Stimulated activated CD8-positive, alpha-beta memory T cell treated with anti-CD3 and anti-CD28 coated beads, Interleukin-15, amount 100 ng/mL, for 1 hour (primary cell): ENCODE results near the gene ITGB2.
A peak's percentile ranks its signal among the peaks of the same experiment; 100 is the strongest.

Experiments used
- DNase-seq: peaks from one replicate; pipeline ENCODE4 v3.0.0-alpha.2; 2020; ENCODE audit warnings: low read depth

Gene ITGB2

DNA sequence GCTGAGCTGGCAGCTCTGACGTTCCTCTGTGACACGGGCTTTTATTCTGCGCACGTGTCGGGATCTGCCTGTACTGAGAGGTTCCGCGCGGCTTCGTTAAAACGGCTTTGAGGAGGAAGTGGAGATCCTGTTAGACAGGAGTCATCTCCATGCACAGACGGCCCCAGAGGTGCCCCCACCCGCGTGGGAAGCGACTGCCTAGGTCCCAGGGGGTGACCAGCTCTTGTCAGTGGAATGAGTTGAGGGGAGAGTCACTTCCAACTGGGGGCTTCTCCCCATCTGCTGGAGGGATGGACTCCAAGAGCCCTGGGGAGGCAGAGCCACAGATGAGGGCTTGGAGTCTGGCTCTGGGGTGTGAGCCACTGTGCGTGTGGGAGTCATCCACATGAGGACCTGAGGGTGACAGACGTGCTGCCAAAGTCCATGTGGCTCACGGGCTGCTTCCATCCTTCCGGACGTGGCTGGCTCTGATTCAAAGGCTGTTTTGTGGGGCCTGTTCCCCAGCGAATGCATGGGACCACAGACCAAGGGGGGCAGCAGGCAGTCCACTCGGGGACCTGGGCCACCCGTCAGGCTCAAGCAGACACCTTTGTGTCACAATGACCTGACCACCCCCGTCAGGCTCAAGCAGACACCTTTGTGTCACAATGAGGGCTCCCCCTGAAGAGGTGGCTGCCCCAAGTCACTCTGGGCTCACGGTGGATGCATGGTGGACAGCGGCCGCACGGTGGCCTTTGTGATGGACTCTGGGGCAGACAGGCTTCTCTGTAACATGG, 74.0 kb downstream of the ITGB2 start:
- DNase-seq: no peak

DNA sequence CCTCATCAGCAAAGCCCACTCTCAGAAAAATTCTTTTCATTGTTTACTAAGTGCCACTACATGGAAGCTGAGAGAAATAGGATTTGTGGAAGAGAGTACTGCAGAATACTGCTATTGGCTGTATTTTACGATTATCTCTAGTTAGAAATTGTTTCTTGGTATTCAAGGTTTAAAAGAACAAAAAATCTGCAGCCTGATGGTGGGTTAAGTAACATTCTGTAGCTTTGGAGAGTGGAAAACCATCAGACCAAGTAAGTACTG, 74.5 kb downstream of the ITGB2 start:
- no peak for DNase-seq

DNA sequence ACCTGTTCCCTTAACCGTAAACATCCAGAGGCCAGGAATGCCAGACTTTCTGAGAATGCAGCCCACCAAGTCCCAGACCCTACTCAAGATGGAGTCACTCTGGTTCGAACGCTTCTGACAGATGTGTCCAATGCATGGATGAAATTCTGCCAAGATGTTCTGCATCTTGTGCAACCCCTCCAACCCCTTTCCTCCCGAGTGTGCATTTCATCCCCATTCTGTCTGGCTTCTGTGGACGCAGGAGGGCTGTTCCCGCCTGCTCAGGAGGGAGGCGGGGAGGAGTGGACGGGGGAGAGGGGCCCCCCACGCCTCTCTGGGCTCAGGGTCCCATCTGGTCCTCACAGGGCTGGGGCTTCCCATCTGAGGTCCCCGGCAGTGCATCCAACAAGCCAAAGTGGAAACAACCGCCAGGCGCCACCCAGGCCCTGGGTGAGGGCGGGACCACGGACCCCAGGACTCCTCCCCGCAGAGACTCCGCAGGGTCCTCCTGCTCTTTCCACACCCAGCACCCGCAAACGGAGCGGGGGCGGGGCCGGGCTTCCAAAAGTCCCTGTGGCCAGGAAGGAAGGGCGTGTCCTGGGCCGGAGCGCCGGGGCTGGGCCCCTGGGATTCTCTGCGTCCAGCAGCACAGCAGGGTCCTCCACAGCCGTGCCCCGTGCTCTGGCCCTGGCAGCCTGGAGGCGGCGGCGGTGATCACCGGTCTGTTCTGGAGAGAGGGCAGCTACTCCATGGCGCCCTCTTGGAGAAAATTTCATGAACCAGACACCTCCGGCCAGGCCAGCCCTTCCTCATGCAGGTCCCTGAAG, 75.1 kb downstream of the ITGB2 start:
- peak; percentile 11 for DNase-seq

DNA sequence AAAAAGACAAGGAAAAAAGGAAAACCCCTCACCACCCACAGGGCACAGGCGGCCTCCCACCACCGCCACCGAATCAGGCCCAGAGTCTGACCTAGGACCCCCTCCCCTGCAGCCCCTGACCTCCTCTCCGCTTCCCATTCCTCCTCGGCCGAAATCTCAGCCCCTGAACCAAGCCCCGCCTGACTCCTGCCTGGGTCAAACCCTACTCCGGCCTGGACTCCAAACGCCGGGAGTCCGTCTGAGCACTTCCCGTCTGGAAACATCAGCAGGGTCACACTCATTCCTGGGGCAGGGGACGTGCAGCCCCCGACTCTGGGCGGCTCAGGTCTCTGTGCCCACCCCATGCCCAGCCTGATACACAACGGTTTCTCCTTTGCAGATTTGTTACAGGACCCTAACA, 76.4 kb downstream of the ITGB2 start:
- no peak for DNase-seq

DNA sequence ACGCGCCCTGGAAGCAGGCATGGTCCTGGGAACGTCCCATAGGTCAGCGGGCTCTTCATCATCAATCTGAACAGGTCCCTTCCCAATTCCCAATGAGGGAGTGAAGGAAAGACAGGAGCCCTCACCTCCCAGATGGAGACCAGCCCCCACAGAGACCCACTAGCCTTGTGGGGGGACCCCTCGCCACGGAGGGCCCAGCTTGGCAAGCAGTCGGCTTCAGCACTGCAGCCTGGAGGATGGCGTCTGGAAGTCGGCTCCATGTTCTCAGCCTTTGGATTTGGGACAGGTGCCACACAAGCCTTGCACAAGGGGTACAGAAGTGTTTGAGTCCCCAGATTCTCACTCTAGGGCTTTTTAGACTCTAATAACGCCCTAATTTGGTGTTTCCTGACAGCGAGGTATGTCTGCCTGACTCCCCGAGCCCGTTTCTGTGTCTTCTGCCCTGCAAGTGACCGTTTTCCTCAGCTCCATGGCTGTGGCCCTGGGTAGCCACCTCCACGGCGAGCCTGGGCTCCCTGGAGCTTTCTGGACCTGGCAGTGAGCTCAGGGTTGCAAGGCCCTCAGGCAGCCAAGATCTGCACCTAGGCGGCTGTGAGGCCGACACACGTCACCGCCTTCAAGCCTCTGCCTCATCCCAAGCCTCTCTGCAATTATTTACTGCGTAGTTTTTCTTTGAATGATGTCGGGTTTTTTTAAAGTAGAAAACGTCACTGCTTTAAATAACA, 77.8 kb downstream of the ITGB2 start:
- no peak for DNase-seq

DNA sequence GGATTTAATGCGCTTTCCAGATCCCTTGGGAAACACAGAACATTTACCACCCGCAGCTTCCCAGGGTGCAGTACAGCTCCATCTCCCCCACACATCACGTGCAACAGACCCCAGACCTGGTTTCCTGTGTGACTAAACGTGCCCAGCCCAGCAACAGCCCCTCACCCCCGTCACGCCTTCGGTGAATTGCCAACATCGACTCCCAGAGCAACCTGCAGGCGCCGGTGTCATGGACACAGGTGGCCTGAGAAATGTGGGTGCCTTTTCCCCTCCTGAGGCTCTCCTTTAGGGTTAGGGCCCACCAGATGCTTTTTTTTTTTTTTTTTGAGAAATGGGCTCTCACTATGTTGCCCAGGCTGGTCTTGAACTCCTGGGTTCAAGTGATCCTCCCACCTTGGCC, 78.6 kb downstream of the ITGB2 start:
- DNase-seq: no peak

DNA sequence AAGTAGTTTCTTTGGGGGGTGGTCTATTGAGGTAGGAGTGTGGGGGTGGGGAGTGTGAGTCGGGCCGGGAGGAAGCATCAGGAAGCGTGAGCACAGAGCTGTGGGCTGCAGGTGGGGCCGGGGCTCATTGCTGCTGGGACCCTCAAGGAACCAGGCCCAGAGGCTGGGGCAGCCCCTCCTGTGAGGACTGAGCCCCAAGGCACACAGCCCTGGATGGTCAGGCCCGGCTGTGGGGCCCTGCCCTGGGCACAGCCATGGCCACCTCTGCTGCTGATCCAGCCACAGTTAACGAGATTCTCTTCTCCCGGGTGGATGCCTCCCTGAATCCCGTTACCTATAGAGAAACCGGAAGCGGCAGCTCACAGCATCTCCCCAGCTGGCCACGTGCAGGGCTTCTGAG, 79.9 kb downstream of the ITGB2 start:
- DNase-seq: no peak

DNA sequence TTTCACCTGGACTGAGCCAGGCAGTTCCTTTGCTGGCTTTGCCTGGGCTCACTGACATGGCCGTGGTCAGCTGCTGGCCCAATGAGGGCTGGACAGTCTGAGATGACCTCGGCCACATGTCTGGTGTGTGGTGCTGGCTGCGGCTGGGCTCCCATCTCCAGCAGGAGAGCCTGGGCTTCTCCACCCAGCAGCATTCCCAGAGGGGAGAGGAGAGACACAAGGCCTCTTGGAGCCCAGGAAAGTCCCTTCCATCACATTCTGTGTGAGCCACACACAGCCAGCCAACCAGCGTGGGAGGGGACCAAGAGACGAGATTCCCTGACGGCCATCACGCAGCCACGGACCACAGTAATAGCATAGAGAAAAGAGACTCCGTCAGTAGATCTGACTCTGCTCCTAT, 81.7 kb downstream of the ITGB2 start:
- DNase-seq: no peak

DNA sequence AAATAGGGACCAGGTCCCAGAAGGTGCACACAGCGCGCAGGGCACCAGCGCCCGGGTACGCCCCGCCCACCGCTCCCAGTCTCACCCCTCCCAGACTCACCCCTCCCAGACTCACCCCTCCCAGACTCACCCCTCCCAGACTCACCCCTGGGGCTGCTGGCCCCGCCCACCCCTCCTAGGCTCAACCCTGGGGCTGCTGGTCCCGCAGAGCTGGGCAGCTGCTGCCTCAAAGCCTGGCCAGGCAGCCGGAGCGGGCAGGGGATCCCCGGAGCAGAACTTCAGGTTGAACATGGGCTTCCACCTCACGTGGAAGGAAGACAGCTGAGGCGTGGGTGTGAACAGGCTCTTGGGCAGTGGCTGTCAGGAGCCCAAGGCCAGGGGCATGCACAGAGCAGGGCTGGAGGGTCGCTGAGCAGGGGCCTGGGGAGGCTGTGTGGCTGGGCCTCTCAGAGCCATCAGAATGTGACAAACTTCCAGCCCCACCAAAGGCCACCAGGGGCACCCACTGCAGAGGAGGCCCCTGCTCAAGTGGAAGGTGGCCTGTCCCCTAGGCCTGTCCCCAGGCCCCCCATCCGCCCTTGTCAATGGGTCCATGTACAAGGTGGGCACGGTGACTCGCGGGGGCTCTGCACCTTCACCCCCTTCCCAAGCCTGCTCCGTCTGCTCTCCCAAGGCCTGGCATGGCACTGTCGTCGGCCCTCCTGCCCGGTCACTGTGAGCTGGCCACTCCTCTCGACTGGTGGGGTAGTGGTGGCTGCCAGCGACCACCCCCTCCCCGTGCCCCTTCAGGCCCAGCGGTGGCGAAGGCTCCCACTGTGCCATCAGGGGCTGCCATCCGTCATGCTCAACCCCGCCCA, 82.4 kb downstream of the ITGB2 start:
- no peak for DNase-seq

DNA sequence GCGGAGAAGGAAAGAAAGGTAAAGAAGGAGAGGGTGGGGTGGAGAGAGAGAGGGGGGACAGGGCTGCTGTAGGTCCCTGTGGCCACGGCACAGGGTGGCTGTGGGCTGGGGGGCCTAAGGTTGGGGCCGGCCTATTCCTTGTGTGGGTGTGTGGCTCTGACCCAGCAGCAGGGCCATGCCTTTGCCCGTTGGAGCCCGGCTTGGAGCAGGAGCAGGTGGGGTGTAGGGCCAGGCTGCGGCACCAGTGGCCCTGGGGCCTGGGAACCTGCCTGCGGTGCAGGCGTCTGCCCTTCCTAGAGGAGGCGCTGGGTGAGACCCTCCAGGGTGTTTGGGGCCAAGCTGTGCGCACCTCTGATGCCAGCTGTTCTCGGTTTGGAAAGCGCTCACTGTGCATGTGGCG, 83.2 kb downstream of the ITGB2 start:
- no peak for DNase-seq

DNA sequence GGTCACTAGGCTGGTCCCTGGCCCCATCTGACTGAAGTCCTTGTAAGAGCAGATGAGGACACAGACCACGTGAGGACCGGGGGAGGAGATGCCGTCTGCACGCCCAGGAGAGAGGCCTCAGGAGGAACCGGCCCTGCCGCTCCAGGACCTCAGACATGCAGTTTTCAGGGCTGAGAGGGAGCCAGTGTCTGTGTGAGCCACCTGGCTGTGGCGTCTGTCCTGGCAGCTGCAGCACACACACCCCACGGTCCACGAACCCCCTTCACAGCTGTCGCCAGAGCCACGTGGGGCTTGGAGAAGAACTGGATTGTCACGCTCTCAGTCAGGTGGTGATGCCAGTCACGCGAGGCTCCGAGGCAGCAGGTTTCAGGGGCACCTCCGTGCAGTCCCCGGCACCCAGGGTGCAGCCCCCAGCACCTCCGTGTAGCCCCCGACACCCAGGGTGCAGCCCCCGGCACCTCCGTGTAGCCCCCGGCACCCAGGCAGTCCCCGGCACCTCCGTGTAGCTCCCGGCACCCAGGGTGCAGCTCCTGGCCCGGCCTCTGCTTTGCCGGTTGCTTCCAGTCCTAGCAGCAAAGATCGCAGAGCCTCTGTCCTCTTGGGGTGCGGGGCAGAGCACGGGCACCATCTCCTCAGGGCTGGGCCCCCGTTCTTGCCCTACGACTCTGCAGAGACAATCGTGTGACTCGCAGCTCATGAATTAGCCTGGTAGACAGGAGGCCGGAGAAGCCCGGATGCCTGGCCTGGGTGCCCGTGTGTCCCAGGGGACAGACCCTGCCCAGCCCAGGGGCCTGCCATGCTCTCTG, 83.8 kb downstream of the ITGB2 start:
- DNase-seq: no peak

DNA sequence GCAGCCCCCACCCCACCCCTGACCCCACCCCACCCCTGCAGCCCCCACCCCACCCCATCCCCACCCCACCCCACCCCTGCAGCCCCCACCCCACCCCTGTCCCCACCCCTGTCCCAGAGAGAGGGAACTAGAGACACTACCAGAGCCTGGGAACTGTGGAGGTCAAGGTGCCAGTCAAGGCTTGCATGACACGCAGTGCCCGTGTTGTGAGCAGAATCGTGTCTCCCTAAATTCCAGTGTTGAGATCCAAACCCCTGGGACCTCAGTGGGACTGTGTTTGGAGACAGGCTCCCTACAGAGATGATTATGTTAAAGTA, 84.4 kb downstream of the ITGB2 start:
- no peak for DNase-seq
